Measurements from ENCODE around the gene PHF23. TPM values are rescaled to one million over a fixed set of nuclear protein-coding genes. Genes with fewer than 3 reads are reported as not detected.

PHF23 gene
- 10 to 100 TPM; 43.5 to 52.3 TPM for total RNA-seq

DNA sequence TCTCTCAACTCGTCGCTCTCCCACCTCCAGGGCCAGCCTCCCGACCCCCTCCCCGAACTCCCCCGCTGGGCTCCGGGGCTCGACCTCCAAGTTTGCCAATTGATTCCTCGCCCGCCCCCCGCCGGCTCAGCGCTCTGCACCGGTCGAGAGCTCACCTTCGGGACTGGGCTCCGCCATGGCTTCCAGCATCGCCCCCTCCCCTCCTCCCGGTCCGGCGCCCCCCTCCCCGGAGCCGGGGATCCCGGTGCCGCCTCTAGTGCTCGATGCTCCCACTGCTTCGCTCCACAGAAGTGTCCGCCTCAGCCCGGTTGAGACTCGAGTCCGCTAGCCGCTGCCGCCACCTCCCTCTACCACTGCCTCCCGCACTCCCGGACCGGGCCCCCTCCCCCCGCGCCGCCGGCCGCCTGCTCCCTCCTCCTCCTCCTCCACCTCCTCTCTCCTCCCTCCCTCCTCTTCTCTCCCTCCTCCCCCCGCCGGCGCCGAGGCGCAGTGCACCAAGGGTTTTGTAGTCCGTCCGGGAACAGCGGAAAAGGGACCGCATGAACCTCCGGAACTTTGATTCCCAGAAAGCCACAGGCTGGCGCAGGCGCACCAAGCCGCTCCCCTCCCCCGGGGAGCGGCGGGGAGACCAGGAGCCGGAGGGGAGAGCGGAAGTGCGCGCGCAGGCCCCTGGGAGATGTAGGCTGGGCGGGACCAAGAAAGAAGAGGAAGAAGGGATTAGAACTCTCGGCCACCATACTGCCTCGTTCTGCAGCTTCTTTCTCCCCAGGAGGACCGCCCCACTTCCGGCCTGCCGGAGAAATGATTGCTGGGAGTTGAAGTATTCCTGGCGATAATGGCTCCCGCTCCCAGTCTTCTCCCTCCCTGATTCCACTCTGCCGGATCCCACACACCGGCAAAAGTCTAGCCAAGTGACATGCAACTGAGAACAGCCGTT is at the start of gene PHF23:
Gene PHF23, minus strand, starts transcription at position 367 of the 937 bp plus-strand sequence. Its CDS starts 178 bp downstream, at position 189.
- H3K36me3 Mint-ChIP-seq (ENCODE audit: low read depth), result peaks cover 98% of the 10 kb centered on the region
- peak within 1 kb of the TSS; percentile 87 for H3K4me3 Mint-ChIP-seq
- H3K27ac Mint-ChIP-seq, result peak within 1 kb of the TSS; percentile 93
- H3K9me3 Mint-ChIP-seq, result no peaks in the 10 kb centered on the region
- peak; percentile 71 for ATAC-seq (replicated peaks)
- H3K27me3 Mint-ChIP-seq, result no peaks in the 10 kb centered on the region
- peaks cover 50% of the 10 kb centered on the region for H3K4me1 Mint-ChIP-seq

DNA sequence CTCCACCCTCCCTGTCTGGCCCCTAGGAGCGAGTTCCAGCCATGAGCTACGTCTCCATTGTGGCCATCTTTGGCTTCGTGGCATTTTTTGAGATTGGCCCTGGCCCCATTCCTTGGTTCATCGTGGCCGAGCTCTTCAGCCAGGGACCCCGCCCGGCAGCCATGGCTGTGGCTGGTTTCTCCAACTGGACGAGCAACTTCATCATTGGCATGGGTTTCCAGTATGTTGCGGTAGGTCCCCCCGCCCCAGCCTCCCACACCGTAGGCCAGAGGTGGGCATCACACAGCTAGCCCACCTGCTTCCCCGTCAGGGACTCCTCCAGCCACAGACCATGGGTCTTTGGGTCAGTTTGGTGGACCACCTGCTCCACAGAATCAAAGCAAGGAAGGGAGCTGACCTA is 46.4 kb upstream of the PHF23 start:
- ATAC-seq (replicated peaks), result no peak
- no peak overlapping the region for H3K27ac Mint-ChIP-seq
- no peak overlapping the region for H3K4me3 Mint-ChIP-seq
- peaks cover 22% of the 10 kb centered on the region for H3K27me3 Mint-ChIP-seq
- no peaks in the 10 kb centered on the region for H3K4me1 Mint-ChIP-seq
- no peaks in the 10 kb centered on the region for H3K36me3 Mint-ChIP-seq (ENCODE audit: low read depth)
- no peaks in the 10 kb centered on the region for H3K9me3 Mint-ChIP-seq

DNA sequence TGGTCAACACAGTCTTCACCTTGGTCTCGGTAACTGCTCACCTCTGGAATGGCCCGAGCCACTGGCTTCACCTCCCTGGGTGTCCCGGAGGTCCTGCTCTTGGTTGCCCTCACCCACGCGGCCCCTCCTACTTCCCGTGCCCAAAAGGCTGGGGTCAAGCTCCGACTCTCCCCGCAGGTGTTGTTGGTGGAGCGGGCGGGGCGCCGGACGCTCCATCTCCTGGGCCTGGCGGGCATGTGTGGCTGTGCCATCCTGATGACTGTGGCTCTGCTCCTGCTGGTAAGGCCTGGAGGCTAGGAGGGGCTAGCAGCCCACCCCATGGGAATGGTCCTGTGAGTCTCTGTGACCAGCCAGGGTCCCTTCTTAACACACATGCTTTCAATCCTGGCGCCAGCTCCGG is 45.7 kb upstream of the PHF23 start:
- Mint-ChIP-seq H3K4me3 (no peak overlapping the region), H3K9me3 (no peaks in the 10 kb centered on the region), H3K4me1 (peaks cover 6% of the 10 kb centered on the region), H3K27ac (no peak overlapping the region), H3K27me3 (peaks cover 22% of the 10 kb centered on the region), H3K36me3 (ENCODE audit: low read depth) (no peaks in the 10 kb centered on the region)
- no peak for ATAC-seq (replicated peaks)

DNA sequence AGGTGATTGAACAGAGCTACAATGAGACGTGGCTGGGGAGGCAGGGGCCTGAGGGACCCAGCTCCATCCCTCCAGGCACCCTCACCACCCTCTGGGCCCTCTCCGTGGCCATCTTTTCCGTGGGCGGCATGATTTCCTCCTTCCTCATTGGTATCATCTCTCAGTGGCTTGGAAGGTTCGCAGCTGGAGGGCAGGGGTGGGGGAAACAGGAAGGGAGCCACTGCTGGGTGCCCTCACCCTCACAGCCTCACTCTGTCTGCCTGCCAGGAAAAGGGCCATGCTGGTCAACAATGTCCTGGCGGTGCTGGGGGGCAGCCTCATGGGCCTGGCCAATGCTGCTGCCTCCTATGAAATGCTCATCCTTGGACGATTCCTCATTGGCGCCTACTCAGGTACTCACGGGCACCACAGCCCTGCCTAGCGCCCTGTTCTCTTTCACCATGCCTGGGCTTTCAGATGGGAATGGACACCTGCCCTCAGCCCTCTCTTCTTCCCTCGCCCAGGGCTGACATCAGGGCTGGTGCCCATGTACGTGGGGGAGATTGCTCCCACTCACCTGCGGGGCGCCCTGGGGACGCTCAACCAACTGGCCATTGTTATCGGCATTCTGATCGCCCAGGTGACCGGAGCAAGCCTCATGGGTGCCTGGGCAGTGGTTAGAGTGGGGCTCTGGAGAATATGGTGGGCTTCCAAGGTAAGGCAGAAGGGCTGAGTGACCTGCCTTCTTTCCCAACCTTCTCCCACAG is 44.4 kb upstream of the PHF23 start:
- no peaks in the 10 kb centered on the region for H3K9me3 Mint-ChIP-seq
- no peaks in the 10 kb centered on the region for H3K36me3 Mint-ChIP-seq (ENCODE audit: low read depth)
- peaks cover 22% of the 10 kb centered on the region for H3K27me3 Mint-ChIP-seq
- H3K27ac Mint-ChIP-seq, result no peak overlapping the region
- no peak for ATAC-seq (replicated peaks)
- H3K4me3 Mint-ChIP-seq, result peak overlapping the region; percentile 27
- peaks cover 6% of the 10 kb centered on the region for H3K4me1 Mint-ChIP-seq

DNA sequence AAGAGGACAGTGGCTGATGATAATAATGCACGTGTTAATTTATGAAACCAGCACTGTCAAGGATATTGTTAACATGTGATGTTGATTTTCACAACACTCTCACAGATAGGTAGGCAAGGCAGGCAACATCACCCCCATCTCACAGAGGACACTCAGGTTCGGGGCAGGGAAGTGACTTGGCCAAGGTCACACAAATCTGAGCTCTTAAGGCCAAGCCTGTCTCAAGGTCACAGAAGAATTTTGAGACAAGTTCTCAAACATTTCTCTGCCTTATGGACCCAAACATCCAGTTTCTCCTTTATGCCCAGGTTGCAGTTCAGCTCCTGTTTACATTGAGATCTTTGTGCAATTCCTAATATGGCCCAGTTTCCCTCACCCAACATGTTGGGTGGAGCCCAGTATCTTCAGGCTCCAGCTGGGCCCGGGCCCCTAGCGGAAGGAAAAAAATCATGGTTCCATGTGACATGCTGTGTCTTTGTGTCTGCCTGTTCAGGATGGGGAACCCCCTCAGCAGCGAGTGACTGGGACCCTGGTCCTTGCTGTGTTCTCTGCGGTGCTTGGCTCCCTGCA is 43.6 kb upstream of the PHF23 start:
- H3K9me3 Mint-ChIP-seq, result no peaks in the 10 kb centered on the region
- H3K4me3 Mint-ChIP-seq, result peak overlapping the region; percentile 32
- no peak for ATAC-seq (replicated peaks)
- H3K27ac Mint-ChIP-seq, result no peak overlapping the region
- peaks cover 22% of the 10 kb centered on the region for H3K27me3 Mint-ChIP-seq
- peaks cover 6% of the 10 kb centered on the region for H3K4me1 Mint-ChIP-seq
- no peaks in the 10 kb centered on the region for H3K36me3 Mint-ChIP-seq (ENCODE audit: low read depth)

DNA sequence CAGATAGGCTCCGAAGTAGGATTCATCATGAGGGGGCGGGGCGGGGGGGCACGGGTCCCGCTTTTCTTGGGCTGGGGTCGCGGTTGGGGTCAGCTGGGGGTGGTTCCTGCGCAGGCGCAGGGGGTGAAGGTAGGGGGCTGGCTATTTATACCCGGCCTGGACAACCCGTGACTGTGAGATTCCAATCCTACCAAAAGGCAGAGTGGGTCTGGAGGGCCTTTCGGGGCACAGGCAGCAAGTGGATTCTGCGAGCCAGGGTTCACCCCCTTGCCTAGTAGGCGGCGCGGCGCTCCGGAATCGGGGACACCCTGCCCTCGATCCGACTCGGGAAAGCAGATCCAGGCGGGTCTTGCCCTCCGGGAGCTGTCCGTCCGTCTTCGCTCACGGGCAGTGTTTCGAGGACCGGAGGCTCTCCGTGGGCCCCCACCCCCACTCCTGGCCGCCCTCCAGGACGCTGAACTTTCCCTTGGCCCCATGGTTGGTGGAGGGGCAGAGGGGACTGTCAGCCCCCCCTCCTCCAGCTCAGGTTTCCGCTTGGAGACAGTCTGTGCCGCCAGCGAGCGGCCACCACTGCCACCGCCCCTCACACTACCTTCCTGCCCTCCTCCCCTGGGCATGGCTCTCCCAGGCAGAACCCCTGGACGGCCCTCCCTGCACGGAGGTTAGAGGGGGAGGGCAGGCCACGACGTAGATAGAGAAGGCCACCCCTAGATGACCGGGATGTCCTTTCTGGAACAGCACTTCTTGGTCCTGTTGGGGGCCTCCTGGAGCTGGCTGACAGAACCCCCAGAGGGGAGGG is 42.9 kb upstream of the PHF23 start:
- peaks cover 22% of the 10 kb centered on the region for H3K27me3 Mint-ChIP-seq
- H3K9me3 Mint-ChIP-seq, result no peaks in the 10 kb centered on the region
- H3K4me3 Mint-ChIP-seq, result peak overlapping the region; percentile 75

DNA sequence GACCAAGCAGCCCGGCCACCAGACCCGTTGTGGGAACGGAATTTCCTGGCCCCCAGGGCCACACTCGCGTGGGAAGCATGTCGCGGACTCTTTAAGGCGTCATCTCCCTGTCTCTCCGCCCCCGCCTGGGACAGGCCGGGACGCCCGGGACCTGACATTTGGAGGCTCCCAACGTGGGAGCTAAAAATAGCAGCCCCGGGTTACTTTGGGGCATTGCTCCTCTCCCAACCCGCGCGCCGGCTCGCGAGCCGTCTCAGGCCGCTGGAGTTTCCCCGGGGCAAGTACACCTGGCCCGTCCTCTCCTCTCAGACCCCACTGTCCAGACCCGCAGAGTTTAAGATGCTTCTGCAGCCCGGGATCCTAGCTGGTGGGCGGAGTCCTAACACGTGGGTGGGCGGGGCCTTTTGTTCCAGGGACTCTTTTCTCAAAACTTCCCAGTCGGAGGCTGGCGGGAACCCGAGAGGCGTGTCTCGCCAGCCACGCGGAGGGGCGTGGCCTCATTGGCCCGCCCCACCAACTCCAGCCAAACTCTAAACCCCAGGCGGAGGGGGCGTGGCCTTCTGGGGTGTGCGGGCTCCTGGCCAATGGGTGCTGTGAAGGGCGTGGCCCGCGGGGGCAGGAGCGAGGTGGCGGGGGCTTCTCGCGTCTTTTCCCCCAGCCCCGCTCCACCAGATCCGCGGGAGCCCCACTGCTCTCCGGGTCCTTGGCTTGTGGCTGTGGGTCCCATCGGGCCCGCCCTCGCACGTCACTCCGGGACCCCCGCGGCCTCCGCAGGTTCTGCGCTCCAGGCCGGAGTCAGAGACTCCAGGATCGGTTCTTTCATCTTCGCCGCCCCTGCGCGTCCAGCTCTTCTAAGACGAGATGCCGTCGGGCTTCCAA is 42.1 kb upstream of the PHF23 start, which contains the start of gene SLC2A4:
Gene SLC2A4, plus strand, starts transcription at position 645 of the 879 bp plus-strand sequence. Its CDS starts 217 bp downstream, at position 862.
- no peaks in the 10 kb centered on the region for H3K36me3 Mint-ChIP-seq (ENCODE audit: low read depth)
- peak within 1 kb of the TSS; percentile 75 for H3K4me3 Mint-ChIP-seq
- H3K9me3 Mint-ChIP-seq, result no peaks in the 10 kb centered on the region
- H3K27me3 Mint-ChIP-seq, result peaks cover 20% of the 10 kb centered on the region
- peak; percentile 91 for ATAC-seq (replicated peaks)
- peaks cover 6% of the 10 kb centered on the region for H3K4me1 Mint-ChIP-seq
- H3K27ac Mint-ChIP-seq, result no peak within 1 kb of the TSS

More for the DNA sequence above, 42.9 kb upstream of the PHF23 start:
- no peak overlapping the region for H3K27ac Mint-ChIP-seq
- no peaks in the 10 kb centered on the region for H3K36me3 Mint-ChIP-seq (ENCODE audit: low read depth)
- H3K4me1 Mint-ChIP-seq, result peaks cover 6% of the 10 kb centered on the region
- no peak for ATAC-seq (replicated peaks)

DNA sequence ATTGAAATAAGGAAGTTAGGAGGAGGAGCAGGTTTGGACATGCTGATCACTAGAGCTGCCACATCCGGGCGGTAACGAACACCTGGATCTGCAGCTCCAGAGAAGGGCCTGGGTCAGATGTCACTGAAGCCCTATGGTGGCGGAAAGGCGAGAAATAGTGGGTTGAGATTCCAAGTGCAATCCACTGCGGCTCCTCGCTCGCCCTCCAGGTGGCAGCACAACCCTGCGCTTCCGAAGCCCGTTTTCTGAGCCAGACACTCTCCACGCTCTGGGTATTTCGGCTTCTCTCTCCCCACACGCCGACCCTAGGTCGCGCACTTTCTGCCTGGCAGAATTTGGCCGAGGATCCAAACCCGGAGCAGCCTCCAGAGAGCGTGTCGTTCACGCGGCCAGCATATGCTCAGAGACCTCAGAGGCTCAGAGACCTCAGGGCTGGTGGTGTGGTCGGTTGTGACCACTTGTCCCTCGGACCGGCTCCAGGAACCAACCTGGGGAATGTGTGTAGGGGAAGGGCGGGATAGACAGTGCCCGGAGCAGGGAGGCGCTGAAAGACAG is 41.3 kb upstream of the PHF23 start:
- no peak overlapping the region for H3K27ac Mint-ChIP-seq
- ATAC-seq (replicated peaks), result peak; percentile 79
- H3K36me3 Mint-ChIP-seq (ENCODE audit: low read depth), result no peaks in the 10 kb centered on the region
- H3K4me1 Mint-ChIP-seq, result peaks cover 6% of the 10 kb centered on the region
- peaks cover 16% of the 10 kb centered on the region for H3K27me3 Mint-ChIP-seq
- peak overlapping the region; percentile 75 for H3K4me3 Mint-ChIP-seq
- no peaks in the 10 kb centered on the region for H3K9me3 Mint-ChIP-seq

DNA sequence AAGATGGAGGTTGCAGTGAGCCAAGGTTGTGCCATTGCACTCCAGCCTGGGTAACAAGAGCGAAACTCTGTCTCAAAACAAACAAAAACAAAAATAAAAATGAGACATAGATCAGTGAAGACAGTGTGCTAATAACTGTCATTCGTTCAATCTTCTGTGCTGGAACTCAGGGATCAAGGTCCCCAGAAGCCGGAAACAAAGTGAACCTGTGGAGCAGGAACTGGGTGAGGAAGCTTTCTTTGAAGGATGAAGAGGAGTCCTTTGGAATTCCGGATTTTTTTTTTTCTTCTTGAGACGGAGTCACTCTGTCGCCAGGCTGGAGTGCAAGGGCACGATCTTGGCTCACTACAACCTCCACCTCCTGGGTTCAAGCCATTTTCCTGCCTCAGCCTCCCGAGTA is 40.2 kb upstream of the PHF23 start:
- Mint-ChIP-seq H3K36me3 (ENCODE audit: low read depth) (no peaks in the 10 kb centered on the region), H3K4me1 (peaks cover 6% of the 10 kb centered on the region), H3K27me3 (peaks cover 16% of the 10 kb centered on the region), H3K9me3 (no peaks in the 10 kb centered on the region), H3K27ac (no peak overlapping the region), H3K4me3 (no peak overlapping the region)
- no peak for ATAC-seq (replicated peaks)

DNA sequence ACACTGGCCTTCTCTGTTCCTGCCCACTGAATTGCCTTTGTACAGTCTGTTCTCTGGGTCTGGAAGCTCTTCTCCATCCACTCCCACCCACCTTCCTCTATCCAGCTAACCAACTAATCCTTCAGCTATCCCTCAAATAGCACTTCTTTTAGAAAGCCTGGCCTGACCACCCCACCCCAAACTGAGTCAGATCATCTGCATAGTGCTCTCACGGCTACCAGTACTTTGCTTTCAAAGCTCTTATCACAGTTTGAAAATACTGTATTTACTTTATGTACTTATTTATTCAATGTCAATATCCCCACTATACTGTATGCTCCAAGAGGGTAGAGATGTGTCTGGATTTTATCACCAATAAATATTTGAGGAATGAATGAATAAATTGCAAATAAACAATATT is 27.5 kb upstream of the PHF23 start:
- Mint-ChIP-seq H3K9me3 (no peaks in the 10 kb centered on the region), H3K27me3 (peaks cover 17% of the 10 kb centered on the region)

DNA sequence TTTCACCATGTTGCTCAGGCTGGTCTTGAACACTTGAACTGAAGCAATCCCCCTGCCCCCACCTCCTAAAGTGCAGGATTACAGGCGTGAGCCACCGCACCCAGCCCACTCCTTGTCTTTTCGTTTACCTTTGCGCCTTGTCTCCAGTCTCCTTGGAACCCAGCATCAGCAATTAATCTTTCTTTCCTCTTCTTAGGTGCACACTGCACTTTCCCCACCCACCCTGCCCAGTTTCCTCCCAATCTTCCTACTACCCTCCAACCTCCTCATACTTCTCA is 24.5 kb upstream of the PHF23 start:
- Mint-ChIP-seq H3K27me3 (peaks cover 17% of the 10 kb centered on the region), H3K9me3 (no peaks in the 10 kb centered on the region), H3K4me1 (peaks cover 10% of the 10 kb centered on the region), H3K4me3 (peak overlapping the region; percentile 77), H3K36me3 (ENCODE audit: low read depth) (peaks cover 15% of the 10 kb centered on the region), H3K27ac (no peak overlapping the region)
- ATAC-seq (replicated peaks), result no peak

More for the DNA sequence above, 27.5 kb upstream of the PHF23 start:
- H3K4me3 Mint-ChIP-seq, result no peak overlapping the region
- ATAC-seq (replicated peaks), result no peak
- H3K27ac Mint-ChIP-seq, result no peak overlapping the region
- H3K4me1 Mint-ChIP-seq, result peaks cover 10% of the 10 kb centered on the region
- H3K36me3 Mint-ChIP-seq (ENCODE audit: low read depth), result no peaks in the 10 kb centered on the region

DNA sequence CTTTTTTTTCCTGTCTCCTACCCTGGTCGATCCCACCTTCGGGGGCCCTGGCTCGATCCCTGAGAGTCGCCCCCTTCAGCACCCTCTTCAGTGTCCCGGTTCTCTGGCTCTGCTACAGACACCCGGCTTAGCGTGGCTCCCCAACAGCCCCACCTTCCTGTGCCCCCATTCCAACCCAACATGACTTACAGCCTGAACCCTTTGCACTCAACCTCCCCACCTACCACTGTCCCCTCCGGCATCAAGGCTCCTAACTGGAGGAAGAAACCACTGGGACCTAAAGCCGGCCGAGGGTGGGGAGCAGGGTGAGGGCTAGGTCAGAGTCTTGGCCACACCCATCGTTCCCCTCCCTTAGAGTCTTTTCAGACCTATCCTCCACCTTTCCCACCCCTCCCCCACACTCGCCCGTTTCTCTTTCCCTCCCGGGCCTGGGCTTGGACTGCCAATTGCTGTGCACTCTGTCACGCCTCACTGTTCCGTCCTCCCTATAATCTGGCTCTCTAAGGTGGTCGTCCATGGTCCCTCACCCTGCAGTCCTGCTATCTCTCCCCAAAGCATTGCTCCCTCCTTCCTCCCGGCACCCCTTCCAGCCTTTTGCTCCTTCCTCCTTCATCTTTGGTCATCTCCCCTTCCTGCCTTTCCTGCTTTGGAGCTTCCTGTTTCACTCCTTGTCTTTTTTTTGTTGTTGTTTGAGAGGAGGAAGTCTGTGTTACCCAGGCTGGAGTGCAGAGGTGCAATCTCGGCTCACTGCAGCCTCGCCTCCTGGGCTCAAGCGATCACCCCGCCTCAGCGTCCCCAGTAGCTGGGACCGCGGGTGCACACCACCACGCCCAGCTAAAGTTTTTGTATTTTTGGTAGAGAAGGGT is 23.9 kb upstream of the PHF23 start:
- Mint-ChIP-seq H3K27ac (no peak overlapping the region), H3K4me1 (peaks cover 10% of the 10 kb centered on the region), H3K36me3 (ENCODE audit: low read depth) (peaks cover 21% of the 10 kb centered on the region), H3K4me3 (peak overlapping the region; percentile 77), H3K27me3 (peaks cover 17% of the 10 kb centered on the region), H3K9me3 (no peaks in the 10 kb centered on the region)
- no peak for ATAC-seq (replicated peaks)

All from activated T-helper 17 cell treated with anti-CD3 and anti-CD28 coated beads, Interleukin-2, amount 50 U/mL, for 72 hours (primary cell).